HUES6 (cell line): ENCODE data around the gene INTS6.

Experiments used
- H3K27ac ChIP-seq: 2 replicates; pipeline ENCODE4 v1.7.0; 2013; ENCODE audit warnings: low read depth, mild to moderate bottlenecking, low read length, inconsistent platforms
- H3K27me3 ChIP-seq: 2 replicates; pipeline ENCODE4 v1.6.1; 2013; ENCODE audit warnings: low read length; ENCODE audit not compliant: control insufficient read depth, insufficient read depth
- H3K36me3 ChIP-seq: 2 replicates; pipeline ENCODE4 v1.6.1; 2013; ENCODE audit warnings: low read length; ENCODE audit not compliant: control insufficient read depth, insufficient read depth
- H3K4me1 ChIP-seq: 2 replicates; pipeline ENCODE4 v1.6.1; 2013; ENCODE audit warnings: low read length; ENCODE audit not compliant: control insufficient read depth, insufficient read depth
- H3K4me3 ChIP-seq: 2 replicates; pipeline ENCODE4 v1.5.1; 2013; ENCODE audit warnings: low read depth, low read length
- H3K9ac ChIP-seq: one replicate; pipeline ENCODE4 v1.6.1; 2013; ENCODE audit warnings: mild to moderate bottlenecking, low read length
- H3K9me3 ChIP-seq: 2 replicates; pipeline ENCODE4 v1.6.1; 2013; ENCODE audit warnings: low read depth, low read length; ENCODE audit not compliant: control insufficient read depth, insufficient read depth

INTS6 gene

GRCh38 chr13:51453959-51454703 is 1.3 kb upstream of the INTS6 start:
- peaks cover 35% of the 10 kb centered on the region for H3K36me3 ChIP-seq
- H3K4me3 ChIP-seq, result peak overlapping the region; percentile 63
- no peaks in the 10 kb centered on the region; the same call in 1 of the 2 replicates for H3K4me1 ChIP-seq
- peaks cover 13% of the 10 kb centered on the region; the same call in 1 of the 2 replicates for H3K9me3 ChIP-seq
- peak overlapping the region; percentile 88 for H3K9ac ChIP-seq
- H3K27me3 ChIP-seq, result no peaks in the 10 kb centered on the region
- peak overlapping the region; percentile 74; the same call in 1 of the 2 replicates for H3K27ac ChIP-seq

- peaks cover 37% of the 10 kb centered on the region for H3K36me3 ChIP-seq
- H3K9ac ChIP-seq, result peak overlapping the region; percentile 88
- H3K27ac ChIP-seq, result peak overlapping the region; percentile 74
Observed at GRCh38 chr13:51453207-51453958, 547 bp upstream of the INTS6 start.

DNA sequence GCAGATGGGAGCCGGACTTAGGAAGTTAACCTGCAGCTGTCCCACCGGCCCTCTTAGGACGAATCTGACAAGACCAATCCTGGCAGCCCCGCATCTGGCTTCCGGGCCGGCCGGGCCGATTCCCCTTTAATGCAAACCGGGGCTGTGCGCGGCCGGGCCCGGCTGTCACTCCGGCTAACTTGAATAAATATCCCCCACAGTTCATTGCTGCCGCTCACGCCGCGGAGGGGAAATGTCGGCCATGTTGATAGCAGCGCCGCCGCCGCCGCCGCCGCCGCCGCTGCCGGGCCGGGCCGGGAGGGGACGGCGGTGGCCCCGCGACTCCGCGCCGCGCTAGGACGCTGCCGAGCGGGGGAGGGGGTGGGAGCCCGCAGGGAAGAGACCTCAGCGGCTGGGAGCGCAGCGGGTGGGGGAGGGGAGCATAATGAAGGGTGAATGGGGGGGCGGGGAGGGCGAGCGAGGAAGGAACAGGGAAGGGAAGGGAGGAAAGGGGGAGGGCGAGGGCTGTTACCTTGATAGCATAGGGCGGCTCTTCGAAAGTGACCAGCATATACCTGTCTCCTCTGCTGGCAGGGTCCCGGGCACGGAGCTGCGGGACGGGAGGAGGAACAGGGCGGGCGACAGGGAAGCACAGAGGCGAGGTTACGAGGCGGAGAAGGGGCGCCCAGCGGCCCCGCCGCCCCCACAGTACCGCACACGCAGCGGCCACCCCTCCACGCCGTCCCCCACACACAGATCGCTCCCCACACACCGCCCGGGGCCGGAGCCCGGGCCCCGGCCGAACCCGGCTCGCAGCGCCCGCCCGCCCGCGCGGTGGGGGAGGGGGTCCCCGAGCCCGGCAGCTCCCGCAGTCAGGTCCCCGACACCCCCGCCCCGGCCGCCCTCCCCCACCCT is 1.1 kb downstream of the INTS6 start:
- Histone ChIP-seq H3K4me3 (peak overlapping the region; percentile 94), H3K4me1 (no peaks in the 10 kb centered on the region; the same call in 1 of the 2 replicates), H3K36me3 (peaks cover 48% of the 10 kb centered on the region), H3K9ac (peak overlapping the region; percentile 96), H3K27me3 (no peaks in the 10 kb centered on the region), H3K9me3 (peaks cover 13% of the 10 kb centered on the region; the same call in 1 of the 2 replicates), H3K27ac (peak overlapping the region; percentile 92)

More at GRCh38 chr13:51453207-51453958, 547 bp upstream of the INTS6 start:
- H3K4me3 ChIP-seq, result peak overlapping the region; percentile 63
- H3K4me1 ChIP-seq, result no peaks in the 10 kb centered on the region; the same call in 1 of the 2 replicates
- H3K9me3 ChIP-seq, result peaks cover 13% of the 10 kb centered on the region; the same call in 1 of the 2 replicates
- H3K27me3 ChIP-seq, result no peaks in the 10 kb centered on the region

DNA sequence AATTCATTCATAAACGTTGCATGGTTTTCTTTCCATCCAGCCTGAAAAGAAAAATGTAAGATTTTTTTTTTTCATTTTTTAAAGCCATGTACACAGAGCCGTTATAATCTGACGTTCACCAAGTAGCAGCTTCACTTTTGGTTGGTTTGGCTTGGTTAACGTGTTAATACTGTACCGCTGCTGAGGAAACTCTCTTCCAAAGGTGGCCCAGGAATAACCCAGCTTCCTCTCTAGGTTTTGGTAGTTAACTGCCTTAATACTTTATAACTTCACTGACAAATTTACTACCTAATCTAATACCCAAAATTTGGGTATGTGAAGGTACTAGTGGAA is 1.7 kb downstream of the INTS6 start:
- no peaks in the 10 kb centered on the region for H3K27me3 ChIP-seq
- H3K4me1 ChIP-seq, result no peaks in the 10 kb centered on the region; the same call in 1 of the 2 replicates
- peaks cover 8% of the 10 kb centered on the region; the same call in 1 of the 2 replicates for H3K9me3 ChIP-seq
- H3K36me3 ChIP-seq, result peaks cover 47% of the 10 kb centered on the region
- H3K9ac ChIP-seq, result peak overlapping the region; percentile 66
- peak overlapping the region; percentile 12; the same call in 1 of the 2 replicates for H3K27ac ChIP-seq
- H3K4me3 ChIP-seq, result peak overlapping the region; percentile 94

- peaks cover 37% of the 10 kb centered on the region for H3K36me3 ChIP-seq
- H3K4me1 ChIP-seq, result no peaks in the 10 kb centered on the region; the same call in 1 of the 2 replicates
- H3K27ac ChIP-seq, result no peak overlapping the region
- H3K4me3 ChIP-seq, result no peak overlapping the region
- H3K27me3 ChIP-seq, result no peaks in the 10 kb centered on the region
- H3K9ac ChIP-seq, result no peak overlapping the region
- no peaks in the 10 kb centered on the region for H3K9me3 ChIP-seq
Observed at GRCh38 chr13:51449018-51449417, 3.8 kb downstream of the INTS6 start.

DNA sequence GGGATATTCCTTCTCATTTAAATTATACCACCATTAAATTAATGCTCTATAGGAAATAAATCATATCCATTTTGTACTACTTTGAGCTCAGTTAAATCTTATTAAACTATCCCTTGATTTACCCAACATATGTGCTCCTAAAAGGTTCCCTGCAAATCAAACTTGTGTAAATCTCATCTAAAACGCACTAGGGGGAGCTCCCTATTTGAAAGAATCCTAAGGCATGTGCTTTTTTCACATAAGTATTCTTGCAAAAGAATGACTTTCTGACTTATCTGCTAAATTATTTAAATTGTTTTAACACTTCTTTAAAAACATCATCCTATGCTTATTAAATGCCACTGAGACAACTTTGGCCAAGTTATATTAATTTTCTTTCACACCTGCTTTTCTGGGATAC is 7.9 kb downstream of the INTS6 start:
- H3K36me3 ChIP-seq, result peaks cover 26% of the 10 kb centered on the region
- H3K9me3 ChIP-seq, result no peaks in the 10 kb centered on the region
- no peak overlapping the region for H3K27ac ChIP-seq
- no peaks in the 10 kb centered on the region for H3K27me3 ChIP-seq
- no peak overlapping the region for H3K4me3 ChIP-seq
- H3K4me1 ChIP-seq, result no peaks in the 10 kb centered on the region
- no peak overlapping the region for H3K9ac ChIP-seq

DNA sequence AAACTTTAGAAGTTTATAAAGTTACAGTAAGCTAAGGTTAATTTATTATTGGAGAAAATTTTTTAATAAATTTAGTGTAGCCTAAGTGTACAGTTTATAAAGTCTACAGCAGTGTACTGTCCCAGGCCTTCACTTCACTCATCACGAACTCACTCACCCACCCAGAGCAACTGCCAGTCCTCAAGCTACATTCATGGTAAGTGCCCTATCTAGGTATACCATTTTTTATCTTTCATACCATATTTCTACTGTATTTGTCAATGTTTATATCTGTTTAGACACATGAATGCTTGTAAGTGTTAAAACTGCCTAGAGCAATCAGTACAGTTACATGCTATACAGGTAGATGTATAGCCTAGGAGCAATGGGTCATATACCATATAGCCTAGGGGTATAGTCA is 12.5 kb downstream of the INTS6 start:
- Histone ChIP-seq H3K36me3 (0 out of 2 replicates have a peak, but pooled peaks cover 2% of the 10 kb centered on the region), H3K9me3 (no peaks in the 10 kb centered on the region), H3K27ac (no peak overlapping the region)

DNA sequence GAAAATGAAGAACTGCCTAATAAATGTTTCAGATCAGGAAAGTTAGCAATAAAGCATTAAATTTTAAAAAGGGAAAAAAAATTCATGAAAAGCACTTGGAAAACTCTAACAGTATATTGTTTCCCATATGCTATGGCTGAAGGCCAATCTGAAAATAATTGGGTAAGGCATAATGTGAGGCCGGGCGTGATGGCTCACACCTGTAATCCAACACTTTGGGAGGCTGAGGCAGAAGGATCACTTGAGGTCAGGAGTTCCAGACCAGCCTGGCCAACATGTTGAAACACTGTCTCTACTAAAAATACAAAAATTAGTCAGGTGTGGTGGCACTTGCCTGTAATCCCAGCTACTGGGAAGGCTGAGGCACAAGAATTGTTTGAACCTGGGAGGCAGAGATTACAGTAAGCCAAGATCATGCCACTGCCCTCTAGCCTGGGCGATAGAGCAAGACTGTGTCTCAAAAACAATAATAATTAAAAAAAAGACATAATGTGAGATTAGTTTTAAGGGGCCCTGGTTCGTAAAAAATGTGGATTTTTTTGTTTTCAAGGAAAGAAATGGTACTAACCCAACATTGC is 15.2 kb downstream of the INTS6 start:
- Histone ChIP-seq H3K4me1 (peaks cover 5% of the 10 kb centered on the region; the same call in 1 of the 2 replicates), H3K27ac (no peak overlapping the region), H3K36me3 (0 out of 2 replicates have a peak, but pooled peaks cover 2% of the 10 kb centered on the region)

More for the DNA sequence above, 12.5 kb downstream of the INTS6 start:
- H3K4me1 ChIP-seq, result peaks cover 5% of the 10 kb centered on the region; the same call in 1 of the 2 replicates
- H3K27me3 ChIP-seq, result no peaks in the 10 kb centered on the region
- H3K9ac ChIP-seq, result no peak overlapping the region
- H3K4me3 ChIP-seq, result no peak overlapping the region

GRCh38 chr13:51435002-51435578 is 17.7 kb downstream of the INTS6 start:
- Histone ChIP-seq H3K36me3 (peaks cover 12% of the 10 kb centered on the region), H3K9me3 (no peaks in the 10 kb centered on the region), H3K27ac (no peak overlapping the region), H3K4me3 (no peak overlapping the region), H3K27me3 (no peaks in the 10 kb centered on the region), H3K4me1 (peaks cover 19% of the 10 kb centered on the region; the same call in 1 of the 2 replicates), H3K9ac (no peak overlapping the region)

More for the DNA sequence above, 15.2 kb downstream of the INTS6 start:
- no peak overlapping the region for H3K9ac ChIP-seq
- no peak overlapping the region for H3K4me3 ChIP-seq
- H3K9me3 ChIP-seq, result no peaks in the 10 kb centered on the region
- no peaks in the 10 kb centered on the region for H3K27me3 ChIP-seq

- H3K9me3 ChIP-seq, result no peaks in the 10 kb centered on the region
- H3K9ac ChIP-seq, result no peak overlapping the region
- peaks cover 29% of the 10 kb centered on the region for H3K36me3 ChIP-seq
- no peak overlapping the region for H3K27ac ChIP-seq
- H3K27me3 ChIP-seq, result no peaks in the 10 kb centered on the region
- no peak overlapping the region for H3K4me3 ChIP-seq
- peaks cover 19% of the 10 kb centered on the region; the same call in 1 of the 2 replicates for H3K4me1 ChIP-seq
Observed at GRCh38 chr13:51432576-51432975, 20.3 kb downstream of the INTS6 start.
